HG03135 (cell line): Measurements from ENCODE around the gene RPS19.
A peak's percentile ranks its signal among the peaks of the same experiment; 100 is the strongest.

ENCODE experiments used
- ATAC-seq: cut with Tn5 transposase; IDR thresholded peaks from one replicate; pipeline ENCODE4 v1.9.1; 2021; ENCODE audit warnings: mild to moderate bottlenecking, moderate library complexity; ENCODE audit not compliant: unreplicated experiment

RPS19 gene

DNA sequence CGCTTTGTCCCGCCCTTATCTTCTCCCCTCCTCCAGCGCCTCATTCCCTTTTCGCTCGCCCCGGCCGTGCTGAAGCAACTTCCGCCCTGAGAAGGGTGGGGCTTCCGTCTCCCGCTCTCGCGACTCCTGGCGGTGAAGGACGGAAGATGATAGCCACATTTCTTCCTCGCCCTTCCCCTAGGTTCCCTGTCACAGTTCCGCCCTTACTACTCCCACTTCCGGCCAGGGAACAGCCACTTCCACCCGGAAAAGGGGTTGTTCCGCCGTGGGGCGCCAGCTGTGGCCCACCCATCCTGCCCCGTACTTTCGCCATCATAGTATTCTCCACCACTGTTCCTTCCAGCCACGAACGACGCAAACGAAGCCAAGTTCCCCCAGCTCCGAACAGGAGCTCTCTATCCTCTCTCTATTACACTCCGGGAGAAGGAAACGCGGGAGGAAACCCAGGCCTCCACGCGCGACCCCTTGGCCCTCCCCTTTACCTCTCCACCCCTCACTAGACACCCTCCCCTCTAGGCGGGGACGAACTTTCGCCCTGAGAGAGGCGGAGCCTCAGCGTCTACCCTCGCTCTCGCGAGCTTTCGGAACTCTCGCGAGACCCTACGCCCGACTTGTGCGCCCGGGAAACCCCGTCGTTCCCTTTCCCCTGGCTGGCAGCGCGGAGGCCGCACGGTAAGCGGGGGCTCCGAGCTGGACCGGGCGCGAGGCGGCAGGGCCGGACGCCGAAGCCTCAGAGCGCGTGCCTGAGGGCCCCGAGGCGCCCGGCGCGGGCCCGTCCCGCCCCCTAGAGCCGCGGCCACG, at the start of gene RPS19:
TSS of gene RPS19 (plus strand) at position 638 of the 801 bp plus-strand sequence. CDS start 520 bp downstream, outside the sequence.
- peak; percentile 74 for ATAC-seq

DNA sequence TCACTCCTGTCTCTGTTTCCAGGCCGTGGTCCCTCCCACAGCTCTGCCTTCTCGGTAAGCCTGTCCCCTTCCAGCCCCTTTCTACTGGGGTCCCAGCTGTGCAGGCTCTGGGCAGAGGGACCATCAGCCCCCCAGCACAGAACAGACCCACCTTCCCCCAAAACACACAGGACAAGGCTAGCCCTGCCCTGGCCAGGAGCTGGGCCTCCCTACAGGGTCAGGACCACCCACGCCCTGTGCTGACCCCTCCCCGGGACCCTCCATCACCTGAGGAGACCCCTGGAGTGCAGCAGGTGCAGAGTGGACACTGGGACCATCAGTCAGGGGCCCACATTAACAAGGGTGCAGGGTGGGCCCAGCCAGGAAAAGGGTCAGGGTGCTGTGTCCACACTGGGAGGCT, 49.8 kb upstream of the RPS19 start:
- no peak for ATAC-seq

DNA sequence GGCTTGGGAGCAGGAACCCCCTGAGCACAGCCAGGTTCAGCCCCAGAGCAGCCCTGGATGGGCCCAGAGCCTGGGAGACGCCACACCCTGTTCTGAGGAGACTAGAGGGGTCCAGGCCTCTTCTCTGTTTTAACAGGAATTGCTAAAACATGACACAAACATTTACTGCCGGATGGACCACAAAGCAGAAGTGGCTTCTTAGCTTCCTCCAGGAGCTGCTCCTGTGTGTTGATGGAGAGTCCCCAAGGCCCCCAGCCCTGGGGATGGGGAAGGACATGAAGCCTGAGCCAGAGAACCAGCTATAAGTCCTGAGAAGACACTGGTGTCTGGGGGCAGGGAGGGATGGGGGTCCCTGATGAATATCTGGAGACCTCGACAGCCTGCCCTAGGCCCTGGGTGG, 49.0 kb upstream of the RPS19 start:
- no peak for ATAC-seq

DNA sequence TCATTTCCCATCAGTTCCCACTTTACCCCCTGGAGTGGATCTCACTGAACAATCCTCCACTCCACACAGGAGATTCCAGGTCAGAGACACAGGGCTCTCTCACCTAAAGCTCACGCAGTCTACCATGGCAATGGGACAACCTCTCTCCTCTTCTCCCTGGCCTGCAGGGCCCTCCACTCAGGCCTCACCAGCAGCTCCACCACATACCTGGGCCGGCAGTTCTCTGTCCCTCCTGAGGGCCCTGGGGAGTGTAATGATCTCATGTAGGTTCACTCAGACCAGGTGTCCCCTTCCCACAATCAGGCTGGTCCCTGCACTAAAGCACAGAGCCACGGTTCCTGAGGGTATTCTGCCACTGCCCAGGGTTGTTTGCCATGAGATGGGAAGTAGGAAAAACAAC, 48.1 kb upstream of the RPS19 start:
- ATAC-seq = no peak

DNA sequence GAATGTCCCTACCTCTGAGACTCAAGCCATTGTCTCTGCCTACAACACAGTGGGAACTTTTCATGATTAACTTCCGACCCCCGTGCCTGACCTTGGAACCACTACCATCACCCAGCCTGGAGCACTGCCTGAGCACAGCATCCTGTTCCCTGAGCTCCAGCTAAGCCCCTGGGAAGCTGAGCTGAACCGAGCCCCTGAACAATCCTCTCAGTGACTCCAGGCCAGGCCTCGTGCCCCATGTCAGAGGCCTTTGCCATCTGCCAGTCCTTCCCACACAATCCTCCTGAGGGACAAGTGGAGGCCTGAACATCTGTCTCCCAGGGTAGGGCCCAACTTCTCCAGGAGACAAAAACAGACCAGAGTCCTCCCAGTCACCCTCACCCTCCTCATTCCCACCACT, 46.1 kb upstream of the RPS19 start:
- no peak for ATAC-seq

DNA sequence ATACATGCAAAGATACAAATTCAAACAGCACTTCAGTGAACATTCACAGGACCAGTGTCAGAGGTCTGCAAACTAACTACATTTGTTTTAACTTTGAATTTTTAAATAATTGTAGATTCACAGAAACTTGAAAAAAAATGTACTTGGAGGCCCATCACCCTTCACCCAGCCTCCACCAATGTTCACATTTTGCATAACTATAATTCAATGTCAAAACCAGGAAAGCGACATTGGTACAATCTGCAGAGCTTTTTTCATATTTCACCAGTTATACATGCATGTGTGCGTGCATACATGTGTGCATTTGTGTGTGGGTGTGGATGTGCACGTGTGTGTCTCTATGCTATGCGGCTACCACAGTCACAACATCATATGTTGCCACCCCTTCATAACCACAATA, 44.8 kb upstream of the RPS19 start:
- ATAC-seq = no peak

DNA sequence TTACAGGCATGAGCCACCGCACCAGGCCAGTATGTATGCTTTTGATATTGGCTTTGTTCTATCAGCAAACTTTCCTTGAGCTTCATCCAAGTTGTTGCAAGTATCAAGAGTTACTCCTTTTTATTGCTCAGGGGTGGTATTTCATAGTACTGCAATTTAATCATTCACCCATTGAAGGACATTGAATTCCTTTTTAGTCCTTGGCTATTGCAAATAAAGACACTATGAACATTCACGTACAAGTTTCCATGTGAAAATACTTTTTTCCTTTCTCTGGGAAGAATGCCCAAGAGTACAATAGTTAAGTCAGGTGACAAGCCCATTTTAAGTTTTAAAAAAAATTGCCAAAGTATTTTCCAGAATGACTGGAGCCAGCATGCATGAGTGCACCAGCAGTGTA, 43.3 kb upstream of the RPS19 start:
- no peak for ATAC-seq

DNA sequence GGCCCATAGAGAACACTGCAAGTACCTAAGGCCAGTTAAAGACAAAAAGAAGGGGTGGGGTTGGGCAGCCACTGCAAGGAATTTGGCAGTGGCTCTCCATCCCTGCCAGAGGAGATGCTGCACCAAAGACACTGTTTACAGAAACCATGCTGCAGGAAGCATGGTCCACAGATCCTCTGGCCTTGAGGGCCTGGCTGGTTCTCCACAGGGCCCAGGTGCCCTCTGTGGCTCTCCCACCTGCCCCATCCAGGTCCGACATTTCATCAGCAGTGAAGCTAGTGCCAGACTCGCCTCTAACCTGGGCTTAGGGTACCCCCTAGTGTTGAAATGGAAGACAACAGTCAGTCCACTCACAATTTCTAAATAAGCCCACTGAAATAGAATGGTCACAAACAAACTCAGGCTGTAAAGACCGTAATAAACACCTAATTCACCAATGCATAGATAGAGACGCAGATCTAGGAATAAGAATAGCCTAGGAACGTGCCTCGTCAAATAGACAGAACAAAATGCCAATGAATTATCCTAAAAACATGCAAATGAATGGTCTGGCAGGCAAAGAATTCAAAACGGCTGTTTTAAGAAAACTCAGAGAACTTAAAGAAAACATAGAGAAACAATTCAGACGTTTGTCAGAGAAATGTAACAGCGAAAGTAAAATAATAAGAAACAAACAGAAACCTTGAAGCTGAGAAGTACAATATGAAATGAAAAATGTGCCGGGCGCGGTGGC, 38.9 kb upstream of the RPS19 start:
- ATAC-seq = no peak

DNA sequence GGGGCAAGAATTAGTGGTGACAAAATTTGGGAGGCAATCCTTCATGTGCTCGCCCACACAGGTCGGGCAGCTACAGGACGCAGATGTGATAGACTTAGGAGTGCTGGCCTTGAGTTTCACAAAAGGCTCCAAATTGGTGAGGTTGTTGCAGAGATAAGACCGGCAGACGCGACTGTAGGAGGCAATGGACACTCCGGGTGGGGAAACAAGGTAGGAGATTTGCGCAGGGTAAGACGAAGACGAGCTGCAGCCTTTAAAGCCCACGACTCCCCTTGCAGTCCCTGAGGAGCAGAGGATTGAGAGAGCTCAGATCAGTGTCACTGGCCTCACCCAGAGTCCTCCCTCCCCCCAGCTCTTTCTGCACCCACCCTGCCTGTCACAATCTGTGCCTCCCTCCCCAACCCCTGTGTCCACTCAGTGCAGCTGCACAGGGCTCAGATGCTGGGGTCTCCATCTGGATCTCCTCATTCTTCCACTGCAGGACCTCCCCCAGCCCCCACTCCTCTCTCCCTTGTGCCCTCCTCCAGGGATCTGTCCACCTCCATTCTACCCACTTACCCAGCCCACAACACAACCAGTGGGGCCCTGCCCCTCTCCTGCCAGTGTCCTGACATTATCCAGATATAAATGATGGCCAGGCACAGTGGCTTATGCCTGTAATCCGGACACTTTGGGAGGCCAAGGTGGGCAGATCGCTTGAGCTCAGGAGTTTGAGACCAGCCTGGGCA, 21.9 kb upstream of the RPS19 start:
- ATAC-seq = no peak

DNA sequence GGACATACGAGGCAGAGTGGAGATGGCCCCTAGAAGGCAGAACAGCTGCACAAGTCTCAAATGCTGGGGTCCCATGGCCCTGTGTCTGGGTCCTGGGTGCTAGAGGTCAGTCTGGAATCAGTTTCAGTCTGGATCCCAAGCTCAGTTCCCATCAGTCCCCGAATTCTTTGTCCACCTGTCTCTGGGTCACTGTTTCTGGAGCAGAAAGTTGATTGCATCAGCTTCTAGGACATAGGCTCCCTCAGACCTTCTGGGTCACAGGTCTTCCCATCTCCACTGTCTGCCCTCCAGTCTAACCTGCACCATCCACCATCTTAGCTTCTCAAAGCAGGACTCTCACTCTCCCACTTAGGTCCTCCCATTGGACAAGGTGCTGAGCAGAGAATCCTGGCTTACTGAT, 20.8 kb upstream of the RPS19 start:
- no peak for ATAC-seq

DNA sequence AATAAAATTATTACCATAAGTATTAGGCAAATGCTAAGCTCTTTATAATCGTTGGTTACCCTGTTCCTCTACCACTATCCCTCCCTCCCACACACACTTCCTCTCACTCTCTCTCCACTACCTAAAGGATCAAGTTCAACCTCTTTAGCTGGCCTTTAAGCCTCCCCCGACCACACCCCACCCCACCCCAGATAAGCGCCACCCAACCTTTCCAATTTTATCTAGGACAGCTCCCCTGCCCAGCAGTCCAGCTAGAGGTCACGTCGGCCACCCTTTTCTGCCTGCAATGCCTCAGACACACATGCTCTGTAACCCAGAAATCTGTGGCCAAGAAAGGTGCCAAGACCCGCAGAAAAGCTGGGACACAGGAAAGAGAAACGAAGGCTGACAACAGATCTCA, 16.7 kb upstream of the RPS19 start:
- ATAC-seq = no peak

DNA sequence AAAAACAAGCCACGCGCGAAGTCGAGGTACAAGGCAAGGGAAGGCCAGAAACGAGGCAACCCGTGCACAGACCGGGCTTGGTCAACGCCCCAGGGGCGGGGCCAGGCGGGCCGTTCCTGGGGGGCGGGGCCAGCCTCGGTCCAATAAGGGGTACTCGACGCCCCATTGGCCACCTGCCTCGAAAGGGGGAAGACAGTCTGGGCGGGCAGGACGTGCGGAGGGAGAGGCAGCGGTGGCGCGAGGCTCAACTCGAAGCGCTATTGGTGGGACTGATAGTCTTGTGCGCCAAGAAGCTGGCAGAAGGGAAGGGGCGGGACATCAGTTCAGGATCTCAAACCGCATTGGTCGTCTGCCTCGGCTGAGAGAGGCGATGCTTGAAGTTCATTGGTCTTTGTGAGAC, 15.5 kb upstream of the RPS19 start, which contains the start of gene LYPD4:
TSS of gene LYPD4 (minus strand) at position 83 of the 400 bp plus-strand sequence. CDS start 5,398 bp downstream, outside the sequence.
- ATAC-seq = no peak

DNA sequence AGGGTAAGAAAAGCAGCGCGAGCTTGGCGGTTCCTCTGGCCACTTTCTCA, 15.2 kb upstream of the RPS19 start, which contains the start of gene DMRTC2:
TSS of gene DMRTC2 (plus strand) at position 42 of the 50 bp plus-strand sequence. CDS start 2,387 bp downstream, outside the sequence.
- no peak for ATAC-seq

DNA sequence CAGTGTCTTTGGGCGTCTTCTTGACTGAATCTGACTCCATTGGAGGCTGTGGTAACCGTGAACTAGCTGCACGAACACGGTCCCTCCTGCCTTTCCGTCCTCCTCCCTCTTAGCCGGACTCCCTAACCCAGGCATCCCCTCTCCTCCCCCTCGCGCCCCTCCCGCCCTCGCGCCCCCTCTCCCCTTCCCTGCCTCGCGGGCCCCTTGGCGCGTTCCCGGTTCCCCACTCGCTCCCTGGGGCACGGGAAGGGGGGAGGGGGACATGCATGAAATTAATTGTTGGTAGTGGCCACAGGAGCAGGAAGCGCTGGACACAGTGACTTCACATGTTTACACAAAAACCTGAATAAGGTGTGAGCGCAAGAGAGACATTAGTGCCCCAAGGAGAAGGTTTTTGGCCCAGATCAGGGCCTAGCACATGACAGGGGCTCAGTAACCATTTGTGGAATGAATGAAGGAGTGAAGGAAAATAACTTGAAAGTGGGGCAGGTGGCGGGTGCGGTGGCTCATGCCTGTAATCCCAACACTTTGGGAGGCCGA, 14.9 kb upstream of the RPS19 start:
- no peak for ATAC-seq

DNA sequence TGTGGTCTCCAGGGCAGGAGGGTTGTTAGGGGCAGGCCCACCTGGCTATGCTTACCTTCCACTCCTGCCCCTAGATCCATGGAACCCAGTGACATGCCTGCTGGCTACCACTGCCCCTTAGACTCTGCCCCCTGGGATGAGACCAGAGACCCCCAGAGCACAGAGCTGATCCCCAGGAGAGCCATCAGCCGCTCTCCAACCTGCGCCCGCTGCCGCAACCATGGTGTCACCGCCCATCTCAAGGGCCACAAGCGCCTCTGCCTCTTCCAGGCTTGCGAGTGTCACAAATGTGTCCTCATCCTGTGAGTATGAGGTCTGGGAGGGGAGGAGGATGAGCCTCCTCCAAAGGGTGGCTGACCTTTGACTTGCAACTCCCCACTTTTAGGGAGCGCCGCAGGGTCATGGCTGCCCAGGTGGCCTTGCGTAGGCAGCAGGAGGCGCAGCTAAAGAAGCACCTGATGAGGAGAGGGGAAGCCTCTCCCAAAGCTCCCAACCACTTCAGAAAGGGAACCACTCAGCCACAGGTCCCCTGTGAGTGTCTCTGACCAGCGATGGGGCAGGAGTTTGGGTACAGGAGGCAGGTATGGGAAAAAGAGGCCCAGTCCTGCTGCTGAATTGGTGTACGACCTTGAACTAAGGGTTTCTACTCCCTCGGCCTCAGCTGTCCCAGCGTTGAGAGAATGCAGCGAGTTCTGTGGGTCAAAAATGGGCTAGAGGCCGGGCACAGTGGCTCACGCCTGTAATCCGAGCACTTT, 12.5 kb upstream of the RPS19 start:
- ATAC-seq = no peak

DNA sequence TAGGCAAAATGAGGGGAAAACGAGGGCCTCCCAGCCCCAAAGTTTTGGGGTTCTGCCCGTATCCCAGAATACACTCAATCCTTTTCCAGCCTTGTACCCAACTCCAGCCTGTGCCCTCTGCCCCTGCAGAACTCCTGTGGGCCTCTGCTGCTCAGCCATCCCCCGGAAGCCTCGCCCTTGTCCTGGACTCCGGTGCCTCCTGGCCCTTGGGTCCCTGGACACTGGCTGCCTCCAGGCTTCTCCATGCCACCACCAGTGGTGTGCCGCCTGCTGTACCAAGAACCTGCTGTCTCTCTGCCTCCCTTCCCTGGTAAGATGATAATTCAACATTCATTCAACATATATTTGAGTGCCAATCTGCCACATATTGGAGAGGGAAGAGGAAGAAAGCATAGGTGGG, 11.4 kb upstream of the RPS19 start:
- ATAC-seq = no peak

DNA sequence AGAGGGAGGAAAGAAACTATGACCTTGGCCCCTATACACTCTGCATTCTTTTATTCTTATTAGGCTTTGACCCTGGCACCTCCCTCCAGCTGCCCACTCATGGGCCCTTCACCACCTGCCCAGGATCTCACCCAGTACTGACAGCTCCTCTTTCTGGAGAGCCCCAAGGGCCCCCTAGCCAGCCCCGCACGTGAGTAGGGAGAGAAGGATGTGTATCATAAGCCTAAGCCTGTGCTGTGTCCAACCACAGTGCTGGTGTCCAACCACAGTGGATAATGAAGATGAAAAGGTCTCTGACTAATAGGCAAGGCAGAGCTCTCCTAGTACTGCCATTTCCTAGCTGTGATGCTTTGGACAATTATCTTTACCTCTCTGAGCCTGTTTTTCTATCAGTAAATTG, 11.0 kb upstream of the RPS19 start:
- no peak for ATAC-seq

DNA sequence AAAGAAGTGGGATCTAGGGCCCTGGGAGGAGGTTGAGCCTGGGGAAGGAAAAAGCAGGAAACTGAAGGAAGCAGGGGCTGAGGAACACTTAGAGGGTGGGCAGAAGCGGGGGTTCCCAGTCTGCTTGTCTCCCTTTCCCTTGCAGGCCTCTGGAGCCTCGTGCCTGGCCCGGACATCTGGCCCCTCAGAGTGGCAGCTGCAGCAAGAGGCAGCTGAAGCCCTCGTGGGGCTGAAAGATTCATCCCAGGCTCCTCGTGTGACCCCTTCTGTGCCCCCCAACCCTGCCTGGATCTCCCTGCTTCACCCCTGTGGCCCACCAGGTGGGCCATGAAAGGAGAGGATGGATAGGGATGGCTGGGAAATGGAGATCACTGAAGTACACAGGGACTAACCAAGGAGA, 9.7 kb upstream of the RPS19 start:
- no peak for ATAC-seq

DNA sequence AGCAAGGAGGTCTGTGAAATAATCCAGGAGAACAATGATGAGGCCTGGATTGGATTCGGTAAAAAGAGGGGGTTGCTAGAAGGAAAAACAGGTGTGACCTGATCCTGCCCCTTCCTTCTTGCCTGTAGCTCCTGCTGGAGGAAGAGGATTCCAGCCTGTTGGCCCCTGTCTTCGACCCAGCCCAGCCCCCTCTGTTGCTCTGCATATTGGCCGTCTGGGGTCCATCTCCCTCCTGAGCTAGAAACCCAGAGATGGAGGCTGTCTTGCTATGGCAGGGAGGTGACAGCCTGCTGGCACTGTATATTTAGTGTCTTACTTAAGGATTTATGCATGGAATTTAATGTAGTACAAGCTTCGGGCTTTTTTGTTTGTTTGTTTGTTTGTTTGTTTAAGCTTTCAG, 8.6 kb upstream of the RPS19 start:
- ATAC-seq = no peak

DNA sequence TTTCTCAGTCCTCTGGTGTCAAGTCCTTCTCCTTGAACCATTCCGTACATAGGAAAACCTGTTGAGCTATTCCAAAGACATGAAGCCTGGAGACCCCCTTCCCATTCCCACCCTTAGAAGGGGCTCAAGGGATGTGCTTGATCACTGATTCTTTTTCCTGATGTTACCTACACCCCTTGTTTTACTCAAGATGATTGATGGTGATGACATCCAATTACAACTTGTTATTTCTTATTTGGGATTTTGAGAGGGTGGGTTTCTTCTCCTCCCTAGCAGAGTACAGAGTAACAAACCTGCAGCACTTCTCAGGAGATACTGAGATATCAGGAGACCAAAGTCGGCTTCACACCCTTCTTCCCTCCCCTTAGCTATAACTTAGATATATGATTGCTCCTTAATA, 6.7 kb upstream of the RPS19 start:
- no peak for ATAC-seq

DNA sequence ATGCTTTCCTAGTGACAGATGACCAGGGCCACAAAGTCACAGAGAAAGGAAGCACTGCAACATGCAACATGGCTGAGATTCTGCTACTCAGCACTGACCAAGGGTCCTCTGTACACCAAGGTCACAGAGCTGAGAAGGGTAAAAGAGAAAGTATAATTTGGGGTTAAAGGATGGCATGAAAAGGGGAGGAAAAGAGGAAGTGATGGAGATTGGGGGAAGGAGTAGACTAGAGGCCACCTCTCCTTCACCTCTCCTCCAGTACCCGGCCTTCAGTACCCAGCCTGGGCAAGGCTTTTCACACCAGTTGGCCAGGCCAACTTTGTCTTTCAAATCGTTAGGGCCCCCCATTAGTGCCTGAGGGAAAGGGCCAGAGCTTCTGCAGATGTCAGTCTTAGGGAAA, 6.3 kb upstream of the RPS19 start:
- no peak for ATAC-seq
